Activated CD4-positive, alpha-beta T cell treated with anti-CD3 and anti-CD28 coated beads for 36 hours (primary cell): ENCODE measurements around the gene MRPL42. TPM values are rescaled to one million over a fixed set of nuclear protein-coding genes. Genes with fewer than 3 reads are reported as not detected.
"Not testable (repeated sequence)": the region's sequence is repeated elsewhere in the genome, so short reads cannot be mapped to it uniquely, and the experiment has no call there.

Experiments
- ATAC-seq: fragments of 200-7000 bp; cut with Tn5 transposase; one replicate; pipeline ENCODE4 v1.10.0; 2021; ENCODE audit warnings: mild to moderate bottlenecking, moderate library complexity
- CTCF ChIA-PET: fragments of 350-600 bp; sonication (Branson Sonifier 250); formaldehyde crosslinking; loops from one replicate; lab custom pipeline; 2021; ENCODE audit warnings: antibody characterized with exemption; lab: Charles Lee
- POLR2A ChIA-PET: fragments of 350-600 bp; sonication (Branson Sonifier 250); formaldehyde crosslinking; loops from one replicate; lab custom pipeline; 2021; ENCODE audit warnings: antibody characterized with exemption, inconsistent platforms; lab: Charles Lee
- DNase-seq: peaks from one replicate; pipeline ENCODE4 v3.0.0-alpha.2; 2020
- H3K27ac Mint-ChIP-seq: one replicate; pipeline ENCODE4 v1.8.0; 2021; ENCODE audit warnings: mixed read lengths
- H3K27me3 Mint-ChIP-seq: one replicate; pipeline ENCODE4 v1.8.0; 2021; ENCODE audit warnings: mixed read lengths
- H3K36me3 Mint-ChIP-seq: one replicate; pipeline ENCODE4 v1.8.0; 2021; ENCODE audit warnings: low read depth, mixed read lengths
- H3K4me1 Mint-ChIP-seq: one replicate; pipeline ENCODE4 v1.8.0; 2021; ENCODE audit warnings: mixed read lengths
- H3K4me3 Mint-ChIP-seq: one replicate; pipeline ENCODE4 v1.8.0; 2021; ENCODE audit warnings: mild to moderate bottlenecking, moderate library complexity, mixed read lengths
- H3K9me3 Mint-ChIP-seq: one replicate; pipeline ENCODE4 v1.8.0; 2021; ENCODE audit warnings: low read depth, mixed read lengths
- intact Hi-C, 2 experiments: fragments of 100-400 bp; cut with DNase I in 1 of 2; cut with micrococcal nuclease in 1 of 2; formaldehyde crosslinking; loops; one replicate each; pipeline versions ENCODE4 v1.14.2 to v1.15.1; 2022 to 2024; cut with DNase I, micrococcal nuclease
- total RNA-seq, 2 experiments: library from RNA; stranded (reverse); gene quantifications; one replicate each; pipeline ENCODE4 v1.2.3, GENCODE V29; 2021

Gene MRPL42
- total RNA-seq, 2 experiments from 2014 or later, result 78.7 to 98.3 TPM

GRCh38 chr12:93541578-93542225 is 74.4 kb downstream of the MRPL42 start:
- no peak overlapping the region for H3K27ac Mint-ChIP-seq
- H3K9me3 Mint-ChIP-seq, result no peaks in the 10 kb centered on the region
- peaks cover 9% of the 10 kb centered on the region for H3K4me1 Mint-ChIP-seq
- intact Hi-C loops, result no loop called here
- no peak overlapping the region for H3K4me3 Mint-ChIP-seq
- ChIA-PET CTCF (no interaction called here), POLR2A (no interaction called here)
- ATAC-seq (no peak), DNase-seq (no peak)
- H3K36me3 Mint-ChIP-seq, result peaks cover 4% of the 10 kb centered on the region
- H3K27me3 Mint-ChIP-seq, result no peaks in the 10 kb centered on the region

GRCh38 chr12:93547778-93548177 is 80.5 kb downstream of the MRPL42 start:
- no peaks in the 10 kb centered on the region for H3K27me3 Mint-ChIP-seq
- no peaks in the 10 kb centered on the region for H3K4me1 Mint-ChIP-seq
- ChIA-PET POLR2A (no interaction called here), CTCF (no interaction called here)
- DNase-seq (no peak), ATAC-seq (no peak)
- no peak overlapping the region for H3K27ac Mint-ChIP-seq
- intact Hi-C loops, result no loop called here
- H3K4me3 Mint-ChIP-seq, result no peak overlapping the region
- H3K36me3 Mint-ChIP-seq, result peaks cover 4% of the 10 kb centered on the region
- H3K9me3 Mint-ChIP-seq, result no peaks in the 10 kb centered on the region

- intact Hi-C loops, result no loop called here
- H3K4me3 Mint-ChIP-seq, result no peak overlapping the region
- DNase-seq (no peak), ATAC-seq (no peak)
- CTCF ChIA-PET, result interaction anchor here (0.6 kb wide), 1 partner anchor 11 kb away, joined by 3 read pairs; no protein-coding TSS in a partner anchor
- no peaks in the 10 kb centered on the region for H3K4me1 Mint-ChIP-seq
- H3K27ac Mint-ChIP-seq, result no peak overlapping the region
- H3K9me3 Mint-ChIP-seq, result no peaks in the 10 kb centered on the region
- POLR2A ChIA-PET, result no interaction called here
- H3K36me3 Mint-ChIP-seq, result no peaks in the 10 kb centered on the region
- H3K27me3 Mint-ChIP-seq, result no peaks in the 10 kb centered on the region
These were observed 81.9 kb downstream of the MRPL42 start for GRCh38 chr12:93549174-93549573.

DNA sequence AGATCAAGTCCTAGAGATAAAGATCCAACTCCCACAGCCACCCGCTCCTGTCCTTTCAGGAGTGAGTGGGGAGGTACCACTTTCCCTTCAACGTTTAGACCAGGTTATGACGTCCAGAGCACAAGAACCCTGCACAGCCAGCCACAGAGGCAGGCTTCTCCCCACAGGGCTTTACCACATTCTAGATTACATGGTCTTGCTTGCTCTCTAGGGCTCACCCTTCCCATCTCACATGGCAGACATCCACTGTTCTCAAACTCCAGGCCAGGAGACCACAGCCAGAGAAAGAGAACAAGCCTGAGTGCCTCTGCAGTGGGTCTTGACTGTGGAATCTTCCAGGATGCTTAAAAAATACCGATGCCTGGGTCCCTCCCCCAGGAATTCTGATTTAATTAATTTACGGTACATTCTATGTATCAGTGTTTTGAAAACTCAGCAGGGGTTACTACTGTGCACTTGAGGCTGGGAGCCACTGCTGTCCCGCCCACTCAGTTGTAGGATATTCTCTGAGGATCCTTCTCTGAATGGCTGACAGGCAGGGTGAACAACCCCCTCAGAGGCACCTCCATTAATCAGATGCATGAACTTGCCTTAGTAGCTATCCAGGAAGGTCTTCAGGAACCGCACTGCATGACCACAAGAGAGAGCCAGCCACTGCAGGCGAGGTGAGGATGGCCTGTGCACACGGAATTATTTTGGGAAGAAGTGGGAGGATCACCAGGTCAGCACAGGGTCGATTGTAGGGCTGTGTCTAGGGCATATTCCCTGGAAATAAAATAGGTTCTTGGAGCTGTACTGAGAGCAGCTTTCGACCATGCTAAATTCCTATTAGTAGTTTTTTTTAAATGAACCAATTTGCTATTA is 83.7 kb downstream of the MRPL42 start:
- Mint-ChIP-seq H3K4me1 (no peaks in the 10 kb centered on the region), H3K27ac (no peak overlapping the region), H3K36me3 (no peaks in the 10 kb centered on the region), H3K27me3 (no peaks in the 10 kb centered on the region), H3K9me3 (no peaks in the 10 kb centered on the region), H3K4me3 (no peak overlapping the region)
- DNase-seq (no peak), ATAC-seq (no peak)
- POLR2A ChIA-PET, result no interaction called here
- intact Hi-C loops, result no loop called here
- CTCF ChIA-PET, result interaction anchor here (0.9 kb wide), 1 partner anchor 551 kb away, joined by 3 read pairs; no protein-coding TSS in a partner anchor

DNA sequence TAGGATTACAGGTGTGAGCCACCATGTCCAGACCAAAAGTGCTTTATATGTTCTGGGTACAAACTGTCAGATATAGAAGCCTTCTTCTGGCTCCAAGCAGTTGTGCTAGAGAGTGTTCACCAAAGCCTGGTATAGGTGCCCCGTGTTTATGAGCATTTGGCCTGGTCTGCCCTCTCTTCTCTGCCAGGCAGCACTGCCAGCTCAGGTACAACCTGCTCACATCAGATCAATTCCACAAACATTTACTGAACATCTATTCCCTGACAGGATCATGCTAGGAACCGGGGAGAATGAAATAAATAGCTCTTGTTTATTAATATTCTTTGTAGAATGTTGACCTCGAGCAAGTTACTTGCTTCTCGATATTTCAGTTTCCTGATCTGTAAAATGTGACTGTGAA is 85.1 kb downstream of the MRPL42 start:
- H3K9me3 Mint-ChIP-seq, result no peaks in the 10 kb centered on the region
- H3K36me3 Mint-ChIP-seq, result no peaks in the 10 kb centered on the region
- POLR2A ChIA-PET, result no interaction called here
- H3K4me3 Mint-ChIP-seq, result no peak overlapping the region
- DNase-seq, result no peak
- ATAC-seq, result no peak
- intact Hi-C loops, result no loop called here
- CTCF ChIA-PET, result interaction anchor here (1.2 kb wide), 1 partner anchor 17 kb away, joined by 3 read pairs; no protein-coding TSS in a partner anchor
- H3K27me3 Mint-ChIP-seq, result no peaks in the 10 kb centered on the region
- no peak overlapping the region for H3K27ac Mint-ChIP-seq
- no peaks in the 10 kb centered on the region for H3K4me1 Mint-ChIP-seq

GRCh38 chr12:93557879-93558278 is 90.6 kb downstream of the MRPL42 start:
- Mint-ChIP-seq H3K36me3 (peaks cover 14% of the 10 kb centered on the region), H3K9me3 (peaks cover 13% of the 10 kb centered on the region)
- H3K4me3 Mint-ChIP-seq, POLR2A ChIA-PET, intact Hi-C loops, ATAC-seq, DNase-seq, H3K27ac Mint-ChIP-seq, H3K27me3 Mint-ChIP-seq, H3K4me1 Mint-ChIP-seq: not testable (repeated sequence)
- CTCF ChIA-PET, result interaction anchor here (0.6 kb wide), 1 partner anchor 323 kb away, joined by 3 read pairs; no protein-coding TSS in a partner anchor

DNA sequence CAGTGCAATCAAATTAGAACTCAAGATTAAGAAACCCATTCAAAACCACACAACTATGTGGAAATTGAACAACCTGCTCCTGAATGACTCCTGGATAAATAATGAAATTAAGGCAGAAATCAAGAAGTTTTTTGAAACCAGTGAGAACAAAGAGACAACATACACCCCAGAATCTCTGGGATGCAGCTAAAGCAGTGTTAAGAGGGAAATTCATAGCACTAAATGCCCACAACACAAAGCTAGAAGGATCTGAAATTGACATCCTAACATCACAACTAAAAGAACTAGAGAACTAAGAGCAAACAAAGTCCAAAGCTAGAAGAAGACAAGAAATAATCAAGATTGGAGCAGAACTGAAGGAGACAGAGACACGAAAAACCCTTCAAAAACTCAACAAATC is 91.4 kb downstream of the MRPL42 start:
- ATAC-seq, CTCF ChIA-PET, DNase-seq, H3K4me1 Mint-ChIP-seq, H3K4me3 Mint-ChIP-seq, intact Hi-C loops, H3K27me3 Mint-ChIP-seq, H3K27ac Mint-ChIP-seq: not testable (repeated sequence)
- POLR2A ChIA-PET, result interaction anchor here (0.6 kb wide), 1 partner anchor 1057 kb away, joined by 3 read pairs; no protein-coding TSS in a partner anchor
- Mint-ChIP-seq H3K9me3 (peaks cover 13% of the 10 kb centered on the region), H3K36me3 (peaks cover 14% of the 10 kb centered on the region)

- POLR2A ChIA-PET, result no interaction called here
- H3K27ac Mint-ChIP-seq, result no peak overlapping the region
- H3K27me3 Mint-ChIP-seq, result peaks cover 4% of the 10 kb centered on the region
- H3K4me3 Mint-ChIP-seq, result no peak overlapping the region
- ATAC-seq, result no peak
- DNase-seq, result no peak
- intact Hi-C loops, result loop anchor here in 1 of 2 experiments (10.0 kb wide), 1 partner anchor 579 kb away; no protein-coding TSS in a partner anchor
- H3K9me3 Mint-ChIP-seq, result peaks cover under 1% of the 10 kb centered on the region
- peaks cover 4% of the 10 kb centered on the region for H3K36me3 Mint-ChIP-seq
- CTCF ChIA-PET, result interaction anchor here (0.7 to 1.0 kb wide), 2 partner anchors 27 to 232 kb away, joined by 3 read pairs; no protein-coding TSS in a partner anchor
- no peaks in the 10 kb centered on the region for H3K4me1 Mint-ChIP-seq
These were observed 96.7 kb downstream of the MRPL42 start for GRCh38 chr12:93563807-93564538.

DNA sequence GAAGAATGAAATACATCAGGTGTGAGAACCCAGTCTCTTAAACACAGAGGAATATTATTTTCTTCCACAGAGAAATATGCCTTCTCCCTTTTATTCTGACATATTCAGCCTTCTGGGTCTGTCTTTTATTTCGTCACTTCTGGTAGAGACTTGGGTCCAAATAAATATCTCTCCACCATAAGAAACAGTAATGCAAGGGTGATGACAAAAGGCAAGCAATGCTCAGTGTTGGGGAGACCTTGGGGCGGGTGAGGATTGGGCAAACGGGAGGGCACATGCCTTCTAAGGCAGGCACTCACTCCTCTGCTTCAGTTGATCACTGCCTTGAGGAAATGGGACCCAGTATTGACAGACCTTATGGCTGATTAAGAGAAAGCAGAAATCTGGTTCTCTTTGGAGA is 98.4 kb downstream of the MRPL42 start:
- no peaks in the 10 kb centered on the region for H3K9me3 Mint-ChIP-seq
- no peak for ATAC-seq
- DNase-seq, result no peak
- peaks cover 4% of the 10 kb centered on the region for H3K27me3 Mint-ChIP-seq
- CTCF ChIA-PET, result no interaction called here
- peaks cover 3% of the 10 kb centered on the region for H3K36me3 Mint-ChIP-seq
- no peaks in the 10 kb centered on the region for H3K4me1 Mint-ChIP-seq
- intact Hi-C loops, result loop anchor here in 1 of 2 experiments (10.0 kb wide), 1 partner anchor 581 kb away; no protein-coding TSS in a partner anchor
- POLR2A ChIA-PET, result no interaction called here
- no peak overlapping the region for H3K27ac Mint-ChIP-seq
- H3K4me3 Mint-ChIP-seq, result no peak overlapping the region
